GM19240 (cell line): ENCODE data around the gene EFHC1.
A peak's percentile ranks its signal among the peaks of the same experiment; 100 is the strongest.
"Not testable (repeated sequence)": the region's sequence is repeated elsewhere in the genome, so short reads cannot be mapped to it uniquely, and the experiment has no call there.

Source experiments
- DNase-seq: peaks from one replicate; pipeline ENCODE4 v3.0.0; 2011; ENCODE audit warnings: low spot score; ENCODE audit not compliant: insufficient read length

EFHC1 gene, protein sequence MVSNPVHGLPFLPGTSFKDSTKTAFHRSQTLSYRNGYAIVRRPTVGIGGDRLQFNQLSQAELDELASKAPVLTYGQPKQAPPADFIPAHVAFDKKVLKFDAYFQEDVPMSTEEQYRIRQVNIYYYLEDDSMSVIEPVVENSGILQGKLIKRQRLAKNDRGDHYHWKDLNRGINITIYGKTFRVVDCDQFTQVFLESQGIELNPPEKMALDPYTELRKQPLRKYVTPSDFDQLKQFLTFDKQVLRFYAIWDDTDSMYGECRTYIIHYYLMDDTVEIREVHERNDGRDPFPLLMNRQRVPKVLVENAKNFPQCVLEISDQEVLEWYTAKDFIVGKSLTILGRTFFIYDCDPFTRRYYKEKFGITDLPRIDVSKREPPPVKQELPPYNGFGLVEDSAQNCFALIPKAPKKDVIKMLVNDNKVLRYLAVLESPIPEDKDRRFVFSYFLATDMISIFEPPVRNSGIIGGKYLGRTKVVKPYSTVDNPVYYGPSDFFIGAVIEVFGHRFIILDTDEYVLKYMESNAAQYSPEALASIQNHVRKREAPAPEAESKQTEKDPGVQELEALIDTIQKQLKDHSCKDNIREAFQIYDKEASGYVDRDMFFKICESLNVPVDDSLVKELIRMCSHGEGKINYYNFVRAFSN

DNA sequence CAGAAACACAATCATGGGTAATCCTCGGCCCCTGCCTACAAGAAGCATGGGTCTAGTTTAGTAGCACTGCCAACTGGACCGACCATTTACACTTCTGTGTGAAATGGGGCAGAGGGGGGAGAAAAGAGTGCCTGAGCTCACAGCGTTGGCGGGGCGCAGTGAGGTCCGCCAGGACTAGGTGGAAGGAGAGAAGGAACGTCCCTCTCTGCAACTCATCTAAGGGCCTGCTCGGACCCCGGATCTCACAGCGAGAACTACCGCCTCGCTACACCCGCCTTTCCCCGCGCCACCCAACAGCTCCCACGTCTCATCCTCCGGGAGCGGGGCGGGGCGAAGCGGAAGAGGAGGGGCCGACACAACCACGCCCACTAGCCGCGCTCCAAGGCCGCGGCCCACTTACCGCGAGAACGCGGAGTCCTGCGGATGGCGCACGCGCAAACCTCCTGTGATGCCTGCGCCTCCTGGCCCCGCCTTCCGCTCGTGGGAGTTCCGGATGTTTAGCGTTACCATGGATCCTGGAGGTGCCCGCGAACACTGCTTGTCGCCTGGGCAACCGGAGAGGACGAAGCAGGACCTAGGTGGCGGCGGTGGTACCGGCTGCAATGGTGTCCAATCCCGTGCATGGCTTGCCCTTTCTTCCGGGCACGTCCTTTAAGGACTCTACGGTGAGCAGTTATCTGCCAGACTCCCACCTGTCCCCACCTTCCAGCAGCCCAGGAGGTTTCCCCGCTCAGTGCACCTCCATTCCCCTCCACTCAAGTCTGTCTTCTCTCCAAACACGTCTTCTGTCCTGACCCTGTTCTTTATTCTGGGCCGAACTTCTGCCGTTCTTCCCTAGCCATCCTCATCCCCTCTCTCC lies at the start of gene EFHC1:
Gene EFHC1 (plus strand): TSS at position 534 of the 859 bp plus-strand sequence. CDS start 69 bp downstream, at position 603.
- DNase-seq = peak; percentile 72

DNA sequence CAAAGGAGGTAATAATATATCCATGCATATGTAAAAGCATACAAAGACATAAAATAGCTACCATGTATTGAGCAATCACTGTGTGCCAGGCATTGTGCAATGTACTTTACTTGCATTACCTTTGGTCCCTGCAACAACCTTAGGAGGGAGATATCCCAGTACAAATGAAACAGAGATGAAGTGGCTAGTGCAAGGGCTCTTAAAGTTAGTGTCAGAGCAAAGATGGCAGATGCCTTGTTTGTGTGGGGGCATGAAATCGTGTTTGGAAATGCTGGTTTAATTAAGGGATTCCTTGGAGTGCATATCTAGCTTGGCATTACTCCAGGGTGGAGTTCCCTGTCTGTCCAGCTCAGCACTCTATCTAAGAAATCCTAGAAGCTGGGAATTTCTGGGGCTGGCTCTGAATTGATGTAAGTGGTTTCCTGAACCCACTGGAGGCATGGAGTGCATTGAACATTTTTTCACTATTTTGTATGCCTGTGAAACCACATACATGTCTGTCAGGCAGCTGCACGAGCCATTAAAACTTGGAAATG lies 48.4 kb upstream of the EFHC1 start:
- DNase-seq = no peak

DNA sequence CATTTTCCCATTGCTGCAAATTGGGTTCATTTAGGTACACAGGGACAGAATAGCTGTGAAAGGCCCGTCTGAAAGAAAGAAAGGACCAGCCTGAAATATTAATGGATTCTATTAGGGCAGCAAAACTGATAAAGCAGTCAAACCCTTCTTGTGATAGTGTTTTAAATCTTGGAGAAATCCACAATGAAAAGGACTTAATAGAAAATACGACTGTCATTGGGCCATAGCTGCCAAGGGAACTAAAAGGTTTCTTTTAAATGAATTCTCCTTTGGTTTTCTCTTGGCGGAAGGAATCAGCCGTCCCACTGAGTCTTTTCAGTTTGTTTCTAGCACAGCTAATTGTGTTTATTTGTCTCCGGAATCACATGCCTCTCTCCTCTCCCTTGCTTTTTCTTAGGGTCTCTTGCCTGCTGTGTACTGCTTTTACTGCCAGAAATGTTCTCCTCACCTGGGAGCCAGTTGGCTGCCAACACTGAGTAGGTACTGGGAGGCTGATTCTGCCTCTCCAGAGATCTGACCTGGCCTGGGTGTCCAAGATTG lies 46.9 kb upstream of the EFHC1 start:
- no peak for DNase-seq

DNA sequence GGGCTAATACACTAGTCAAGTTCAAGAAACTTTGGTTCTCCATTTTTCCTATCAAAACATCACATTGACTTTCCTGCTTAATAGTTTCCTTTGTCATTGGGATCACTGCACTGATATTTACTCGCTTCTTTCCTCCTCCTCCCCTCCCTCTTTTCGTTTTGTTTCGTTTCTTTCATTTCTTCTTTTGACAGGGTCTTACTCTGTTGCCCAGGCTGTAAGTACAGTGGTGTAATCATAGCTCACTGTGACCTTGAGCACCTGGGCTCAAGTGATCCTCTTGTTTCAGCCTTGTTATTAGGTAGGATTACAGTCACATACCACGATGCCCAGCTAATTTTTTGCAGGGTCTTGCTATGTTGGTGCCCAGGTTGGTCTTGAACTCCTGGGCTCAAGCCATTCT lies 45.9 kb upstream of the EFHC1 start:
- no peak for DNase-seq

DNA sequence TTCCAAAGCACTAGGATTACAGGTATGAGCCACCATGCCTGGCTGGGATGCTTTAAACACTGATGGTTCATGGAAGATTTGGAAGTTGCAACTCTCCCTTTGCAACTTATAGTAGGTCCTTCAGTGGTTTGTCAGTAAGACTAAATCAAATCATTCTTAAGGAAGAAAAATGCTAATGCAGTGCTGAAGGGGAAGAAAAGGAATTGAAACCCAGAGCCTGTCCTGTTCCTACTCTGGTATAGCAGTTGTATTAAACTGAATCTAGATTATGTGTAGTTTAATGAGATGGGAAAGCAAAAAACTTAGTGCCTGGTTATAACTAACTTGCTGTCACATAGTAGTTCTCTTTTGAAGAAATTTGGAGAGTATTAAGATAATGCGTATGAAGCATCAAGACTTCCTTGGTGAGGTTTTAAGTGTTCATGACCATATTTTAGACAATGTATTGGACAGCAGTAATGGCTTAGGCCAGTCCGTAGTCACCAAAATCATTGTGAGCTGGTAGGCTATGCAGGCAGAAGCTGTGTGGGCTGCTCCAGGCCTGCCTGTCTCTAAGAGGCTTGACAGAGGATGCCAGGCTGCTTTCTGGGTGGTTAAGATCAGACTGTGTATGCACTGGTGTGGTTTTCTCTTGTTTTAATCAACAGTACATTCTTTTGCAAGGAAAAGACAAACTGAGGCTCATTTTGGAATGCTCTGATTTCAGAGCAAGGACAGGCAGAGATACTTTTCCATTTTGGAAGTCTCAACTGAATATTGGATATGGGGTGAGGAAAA lies 44.2 kb upstream of the EFHC1 start:
- DNase-seq = no peak

DNA sequence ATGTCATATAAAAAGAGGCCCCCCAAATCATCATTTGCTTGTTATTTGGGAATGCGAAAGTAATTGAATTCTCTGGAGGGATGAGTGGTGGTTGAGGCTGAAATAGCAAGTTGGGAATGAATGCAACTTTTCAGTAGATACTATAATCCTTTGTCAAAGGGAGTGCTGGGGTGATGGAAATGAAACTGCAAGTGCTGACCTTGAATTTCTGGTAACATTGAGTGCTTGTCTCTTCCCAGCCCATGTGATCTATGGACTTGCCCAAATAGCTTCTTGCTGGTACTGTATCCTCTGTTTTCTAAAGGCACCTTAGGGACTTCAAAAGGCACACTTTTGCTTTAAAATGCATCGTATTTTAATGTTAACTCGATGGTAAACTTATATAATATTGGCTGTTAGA lies 43.4 kb upstream of the EFHC1 start:
- DNase-seq = no peak

DNA sequence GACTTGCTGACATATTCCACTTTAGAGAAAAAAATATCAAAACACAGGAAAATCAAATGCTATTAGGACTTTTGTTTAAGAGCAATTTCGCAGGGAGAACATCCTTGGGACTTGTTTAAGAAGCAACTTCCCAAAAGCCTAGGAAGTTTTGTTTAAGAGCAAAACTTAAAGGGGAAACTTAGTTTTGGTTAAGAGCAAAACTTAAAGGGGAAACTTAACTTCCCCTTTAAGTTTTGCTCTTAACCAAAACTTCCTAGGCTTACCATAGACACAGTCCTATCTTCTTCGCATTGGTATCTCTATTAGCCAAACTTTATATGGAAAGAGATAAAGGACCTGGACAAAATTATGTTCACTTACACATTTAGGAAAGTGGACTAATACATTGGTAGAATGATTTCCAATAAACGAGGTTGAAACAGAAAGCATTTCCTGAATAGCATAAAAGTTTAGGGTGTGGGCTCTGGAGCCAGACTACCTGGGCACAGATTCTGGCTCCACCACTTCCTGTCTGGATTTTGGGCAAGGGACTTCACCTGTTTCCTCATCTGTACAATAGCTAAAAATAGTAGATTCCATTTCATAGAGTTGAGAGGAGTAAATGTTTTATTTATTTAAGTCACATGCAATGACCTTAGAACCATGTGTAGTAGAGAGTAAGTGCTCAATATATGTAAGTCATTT lies 42.5 kb upstream of the EFHC1 start:
- no peak for DNase-seq

DNA sequence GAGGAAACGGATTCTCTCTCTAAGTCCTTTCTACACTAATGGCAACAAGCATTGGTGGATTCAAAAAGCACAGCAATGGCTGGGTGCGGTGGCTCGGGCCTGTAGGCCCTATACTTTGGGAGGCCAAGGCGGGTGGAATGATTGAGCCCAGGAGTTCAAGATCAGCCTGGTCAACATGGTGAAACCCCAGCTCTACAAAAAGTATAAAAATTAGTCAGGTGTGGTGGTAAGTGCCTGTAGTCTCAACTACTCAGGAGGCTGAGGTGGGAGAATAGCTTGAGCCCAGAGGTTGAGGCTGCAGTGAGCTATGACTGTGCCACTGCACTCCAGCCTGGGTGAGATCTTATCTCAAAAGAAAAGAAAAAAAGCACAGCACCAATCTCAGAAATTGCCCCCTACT lies 38.9 kb upstream of the EFHC1 start:
- DNase-seq = no peak

DNA sequence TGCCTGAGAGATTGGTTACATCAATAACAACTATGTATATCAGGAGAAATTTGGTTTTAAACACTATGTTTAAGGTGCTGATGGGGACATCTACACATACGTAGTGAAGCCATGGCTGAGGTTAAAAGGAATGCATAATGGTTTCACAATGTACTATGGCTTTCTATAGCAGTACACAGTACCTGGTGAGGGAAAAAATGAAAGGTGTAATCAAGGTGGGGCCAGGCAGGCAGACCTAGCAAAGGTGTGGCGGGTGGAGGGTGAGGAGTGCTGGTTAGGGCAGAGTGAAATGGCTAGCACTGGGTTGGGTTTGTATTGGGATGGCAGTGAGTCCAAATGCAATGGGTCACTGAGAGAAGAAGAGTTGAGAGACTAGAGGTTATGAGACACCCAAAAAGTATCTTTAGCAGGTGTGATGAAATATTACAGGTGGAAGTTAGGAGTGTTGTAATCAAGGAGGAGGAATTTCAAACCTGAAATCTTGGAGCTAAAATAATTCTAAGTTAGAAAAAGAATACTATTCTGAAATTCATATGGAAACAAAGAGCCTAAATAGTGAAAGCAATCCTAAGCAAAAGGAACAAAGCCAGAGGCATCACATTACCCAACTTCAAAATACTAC lies 35.9 kb upstream of the EFHC1 start:
- no peak for DNase-seq

DNA sequence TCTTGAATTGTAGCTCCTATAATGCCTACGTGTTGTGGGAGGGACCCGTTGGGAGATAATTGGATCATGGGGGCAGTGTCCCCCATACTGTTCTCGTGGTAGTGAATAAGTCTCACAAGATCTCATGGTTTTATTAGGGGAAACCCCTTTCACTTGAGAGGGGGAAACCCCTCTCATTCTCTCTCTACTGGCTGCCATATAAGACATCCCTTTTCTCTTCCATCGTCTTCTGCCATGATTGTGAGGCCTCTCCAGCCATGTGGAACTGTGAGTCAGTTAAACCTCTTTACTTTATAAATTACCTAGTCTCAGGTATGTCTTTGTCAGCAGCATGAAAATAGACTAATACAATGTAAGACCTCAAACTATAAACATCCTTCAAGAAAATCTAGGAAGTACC lies 35.1 kb upstream of the EFHC1 start:
- DNase-seq = no peak

DNA sequence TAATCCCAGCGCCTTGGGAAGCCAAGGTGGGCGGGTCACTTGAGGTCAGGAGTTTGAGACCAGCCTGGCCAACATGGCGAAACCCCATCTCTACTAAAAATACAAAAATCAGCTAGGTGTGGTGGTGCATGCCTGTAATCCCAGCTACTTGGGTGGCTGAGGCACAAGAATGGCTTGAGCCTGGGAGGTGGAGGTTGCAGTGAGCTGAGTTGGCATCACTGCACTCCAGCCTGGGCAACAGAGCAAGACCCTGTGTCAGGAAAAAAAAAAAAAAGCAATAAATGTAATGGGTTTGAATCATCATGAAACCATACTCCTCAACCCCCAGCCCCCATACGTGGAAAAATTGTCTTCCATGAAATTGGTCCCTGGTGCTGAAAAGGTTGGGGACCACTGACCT lies 32.0 kb upstream of the EFHC1 start:
- not testable (repeated sequence) for DNase-seq

DNA sequence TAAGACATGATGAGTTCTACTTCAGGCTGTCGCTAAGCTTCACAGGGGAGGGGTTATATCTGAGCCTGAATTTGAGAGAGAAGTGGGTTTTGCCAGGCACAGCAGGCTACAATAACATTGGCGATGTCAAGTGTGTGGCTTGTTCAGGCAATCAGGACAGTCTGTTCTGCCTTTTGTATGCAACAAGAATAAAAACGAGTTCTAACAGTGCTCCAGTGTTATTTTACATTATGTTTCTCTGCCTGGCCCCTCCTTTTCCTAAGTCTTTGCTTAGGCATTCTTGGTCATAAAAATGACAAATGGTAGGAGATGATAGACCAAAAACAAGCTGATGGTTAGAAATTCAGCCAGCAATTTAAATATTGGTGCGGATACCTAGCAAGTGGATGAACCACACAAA lies 31.4 kb upstream of the EFHC1 start:
- DNase-seq = no peak

DNA sequence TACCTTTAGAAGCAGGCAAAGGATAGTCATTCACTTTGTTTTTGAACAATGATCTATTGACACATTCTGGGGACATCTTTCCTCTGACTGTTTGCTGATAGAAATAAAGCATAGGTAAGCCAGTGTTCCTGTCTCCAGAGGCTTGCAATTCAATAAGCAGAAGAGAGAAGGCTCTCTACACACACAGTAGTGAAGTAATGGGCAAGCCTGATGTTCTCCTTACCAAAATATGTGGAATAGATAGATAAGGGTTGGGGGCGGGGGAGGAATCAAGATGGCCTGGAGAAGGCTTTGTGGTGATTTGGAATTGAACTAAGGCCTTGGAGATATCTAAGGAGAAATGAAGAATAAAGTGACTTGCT lies 30.9 kb upstream of the EFHC1 start:
- no peak for DNase-seq

DNA sequence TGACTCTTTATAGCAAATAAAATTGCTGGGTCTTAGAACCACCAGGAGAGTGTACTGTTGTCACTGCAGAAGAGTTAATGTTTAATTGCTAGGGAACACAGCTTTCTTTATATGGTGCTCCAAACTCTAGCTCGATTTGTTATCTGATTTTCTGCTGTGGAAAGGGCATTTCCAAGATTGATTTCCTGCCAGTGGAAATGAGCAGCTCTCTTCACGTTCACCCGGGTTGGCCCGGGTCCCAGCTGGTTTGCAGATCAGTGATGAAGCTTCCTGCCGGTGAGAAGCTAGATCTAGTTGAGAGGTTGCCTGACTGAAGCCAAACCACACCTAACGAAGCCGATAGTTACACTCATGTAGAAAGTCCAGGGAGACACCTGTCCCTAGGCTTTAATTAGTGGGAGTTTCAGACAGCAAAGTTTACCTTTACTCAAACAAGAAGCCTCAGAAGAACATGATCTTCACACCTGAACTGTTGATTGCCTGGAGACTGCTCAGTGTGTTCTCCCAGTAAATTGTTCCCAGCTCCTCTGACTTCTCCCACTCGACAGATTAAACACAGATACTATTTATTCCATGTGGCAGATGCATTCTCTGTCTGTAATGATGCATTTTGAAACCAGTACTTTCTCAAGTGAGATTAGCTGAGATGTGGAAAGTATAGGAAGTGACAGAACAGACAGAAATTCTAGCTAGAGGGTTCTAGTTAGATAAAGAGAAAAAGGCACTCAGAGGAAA lies 30.3 kb upstream of the EFHC1 start:
- DNase-seq = peak; percentile 34

DNA sequence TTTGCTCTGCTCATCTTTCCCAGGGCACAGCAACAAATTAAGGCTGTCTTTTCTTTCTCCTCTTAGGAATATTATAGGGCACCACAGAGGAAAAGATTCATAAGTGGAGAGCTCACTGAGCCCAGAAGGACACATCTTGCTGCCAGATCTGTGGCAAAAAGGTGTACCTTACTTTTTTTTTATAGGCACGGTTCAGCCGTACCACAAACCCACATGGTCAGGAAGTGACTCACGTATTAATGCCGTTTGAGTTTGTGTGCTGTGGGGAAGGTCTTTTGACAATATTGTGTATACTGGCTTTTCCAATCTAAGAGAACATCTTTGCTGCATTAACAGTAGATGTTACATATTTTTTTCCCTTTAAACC lies 29.8 kb upstream of the EFHC1 start:
- DNase-seq = no peak

DNA sequence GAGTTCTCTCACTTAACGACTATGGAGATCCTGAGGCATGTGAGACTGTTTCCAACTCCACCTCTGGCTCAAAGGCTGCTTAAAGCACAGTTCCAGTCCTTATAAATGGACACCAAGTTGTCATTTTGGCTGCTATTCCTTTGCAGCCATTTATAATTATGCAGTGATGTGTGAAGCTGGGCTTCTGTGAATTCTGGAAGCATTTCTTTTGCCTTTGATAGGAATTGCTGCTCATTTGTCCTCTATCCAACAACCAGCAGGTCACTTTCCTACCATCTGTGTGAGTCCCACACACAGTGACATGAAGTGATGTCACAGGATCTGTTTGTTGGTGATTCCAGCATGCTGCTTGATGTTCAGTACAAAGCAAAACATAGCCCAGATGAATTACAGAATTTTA lies 28.5 kb upstream of the EFHC1 start:
- no peak for DNase-seq

DNA sequence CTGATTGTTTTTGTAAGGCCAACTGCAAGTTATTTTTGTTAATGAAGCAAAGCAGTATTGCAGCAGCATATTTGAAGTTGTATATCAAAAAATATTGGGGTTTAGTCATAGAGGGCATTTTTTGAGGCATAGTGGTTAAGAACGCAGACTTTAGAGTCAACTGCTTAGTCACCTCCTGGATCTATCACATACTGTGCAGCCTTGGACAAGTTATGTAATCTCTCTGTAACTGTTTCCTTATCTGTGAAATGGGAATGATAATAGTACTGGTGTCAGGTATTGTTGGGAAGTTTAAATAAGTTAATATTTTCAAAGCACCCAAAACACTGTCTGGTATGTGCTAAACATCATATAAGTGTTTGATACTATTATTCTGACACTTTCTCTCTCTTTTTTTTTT lies 27.2 kb upstream of the EFHC1 start:
- no peak for DNase-seq

DNA sequence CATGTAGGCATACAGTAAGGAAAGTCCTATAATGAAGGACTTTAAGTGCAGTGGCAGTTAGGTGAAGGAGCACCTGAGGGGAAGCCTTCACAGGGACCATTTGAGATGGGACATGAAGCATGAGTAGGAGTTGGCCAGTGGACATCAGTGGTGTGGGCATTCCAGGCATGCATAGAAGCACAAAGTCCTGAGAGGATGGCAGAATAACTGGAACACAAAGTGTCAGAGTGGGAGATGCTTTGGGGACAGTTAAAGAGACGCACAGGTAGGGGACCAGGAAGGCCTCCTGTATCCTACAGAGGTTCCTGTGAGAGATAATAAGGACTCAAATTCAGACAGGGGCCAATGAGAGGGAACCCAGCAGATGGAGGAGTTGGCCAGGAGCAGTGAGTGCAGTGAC lies 26.4 kb upstream of the EFHC1 start:
- DNase-seq = no peak

DNA sequence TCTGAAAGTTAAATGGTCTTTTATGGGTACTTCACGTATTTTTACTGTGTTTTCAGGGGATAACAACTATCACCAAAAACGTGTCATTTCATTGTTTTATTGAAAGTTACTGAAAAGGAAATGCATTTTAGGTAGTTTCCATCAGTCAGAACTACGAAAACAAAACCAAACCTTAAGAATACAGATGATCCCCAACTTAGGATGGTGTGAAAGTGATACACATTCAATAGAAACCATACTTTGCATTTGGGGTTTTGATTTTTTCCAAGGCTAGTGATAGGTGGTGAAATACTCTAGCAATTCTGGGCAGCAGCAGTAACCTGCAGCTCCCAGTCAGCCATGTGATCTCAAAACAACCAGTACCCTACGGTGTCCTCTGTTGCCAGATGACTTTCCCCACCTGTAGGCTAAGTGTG lies 25.9 kb upstream of the EFHC1 start:
- DNase-seq = no peak
